Pulmonary artery endothelial cell (primary cell): ENCODE data around the gene TF. TPM values are rescaled to one million over a fixed set of nuclear protein-coding genes. Genes with fewer than 3 reads are reported as not detected.

Experiments used
- DNase-seq: peaks from one replicate; pipeline ENCODE4 v3.0.0-alpha.2; 2011; ENCODE audit warnings: low read depth, low spot score
- total RNA-seq: library from RNA; depleted of rRNA; stranded (reverse); fragments of >200 nt; gene quantifications from 2 replicates; pipeline ENCODE4 v1.2.3, GENCODE V29; 2014

The TF gene
- total RNA-seq, 1 donor from 2014 or later: 0.07 TPM

- DNase-seq: no peak
Observed at GRCh38 chr3:133834621-133835417, 88.6 kb downstream of the TF start.

GRCh38 chr3:133835418-133835743, 89.2 kb downstream of the TF start:
- no peak for DNase-seq

GRCh38 chr3:133835961-133836360, 89.8 kb downstream of the TF start:
- no peak for DNase-seq

GRCh38 chr3:133836497-133837158, 90.4 kb downstream of the TF start:
- no peak for DNase-seq

GRCh38 chr3:133837487-133838295, 91.5 kb downstream of the TF start:
- no peak for DNase-seq

GRCh38 chr3:133838296-133838789, 92.2 kb downstream of the TF start:
- DNase-seq: no peak

GRCh38 chr3:133838916-133839800, 93.0 kb downstream of the TF start:
- DNase-seq: no peak

GRCh38 chr3:133840055-133840737, 94.0 kb downstream of the TF start:
- DNase-seq: no peak

GRCh38 chr3:133840767-133841166, 94.6 kb downstream of the TF start:
- no peak for DNase-seq

- DNase-seq: no peak
Observed at GRCh38 chr3:133841196-133841595, 95.0 kb downstream of the TF start.

- no peak for DNase-seq
Observed at GRCh38 chr3:133842158-133842557, 96.0 kb downstream of the TF start.

GRCh38 chr3:133843634-133844033, 97.4 kb downstream of the TF start:
- DNase-seq: no peak

GRCh38 chr3:133845127-133845526, 98.9 kb downstream of the TF start:
- no peak for DNase-seq

Other genes starting within 250 kb of the TF start
- 271 and 343 TPM in 2 replicates for gene CDV3, start 172.7 kb upstream of the TF start, total RNA-seq
- gene TOPBP1, start 84.5 kb upstream of the TF start, total RNA-seq: 31.7 and 43.4 TPM in 2 replicates
- 70.0 and 151 TPM in 2 replicates for gene SRPRB, start 59.4 kb downstream of the TF start, total RNA-seq
- 0.99 and 1.2 TPM in 2 replicates for gene RAB6B, start 149.5 kb downstream of the TF start, total RNA-seq